Nephron progenitor cell (in vitro differentiated cells): ENCODE data around the gene CLIC3.

Experiments
- DNase-seq: peaks from one replicate; pipeline ENCODE4 v3.0.0; 2021
- H3K27ac Mint-ChIP-seq: 2 replicates; pipeline ENCODE4 v1.8.0; 2021; ENCODE audit warnings: mild to moderate bottlenecking, moderate library complexity, mixed read lengths
- H3K27me3 Mint-ChIP-seq: 2 replicates; pipeline ENCODE4 v1.8.0; 2021; ENCODE audit warnings: mild to moderate bottlenecking, low read depth, mixed read lengths; ENCODE audit not compliant: poor library complexity
- H3K36me3 Mint-ChIP-seq: 2 replicates; pipeline ENCODE4 v1.8.0; 2021; ENCODE audit warnings: low read depth, mixed read lengths
- H3K4me1 Mint-ChIP-seq: 2 replicates; pipeline ENCODE4 v1.8.0; 2021; ENCODE audit warnings: mixed read lengths
- H3K4me3 Mint-ChIP-seq: 2 replicates; pipeline ENCODE4 v1.8.0; 2021; ENCODE audit warnings: mild to moderate bottlenecking, moderate library complexity, mixed read lengths
- H3K9me3 Mint-ChIP-seq: 2 replicates; pipeline ENCODE4 v1.8.0; 2021; ENCODE audit warnings: mild to moderate bottlenecking, moderate library complexity, mixed read lengths
- CTCF ChIP-seq: fragments of 200-600 bp; sonication (generic); IDR thresholded peaks from 2 replicates; pipeline ENCODE4 v1.5.0; 2021; ENCODE audit warnings: antibody characterized with exemption

Gene CLIC3

GRCh38 chr9:136984464-136985026 is 11.8 kb downstream of the CLIC3 start:
- peaks cover 32% of the 10 kb centered on the region for H3K4me1 Mint-ChIP-seq
- no peak for DNase-seq
- H3K4me3 Mint-ChIP-seq = no peak overlapping the region

GRCh38 chr9:136983656-136984314 is 12.6 kb downstream of the CLIC3 start:
- TF ChIP-seq CTCF = no peak
- Mint-ChIP-seq H3K27ac (no peak overlapping the region), H3K36me3 (no peaks in the 10 kb centered on the region), H3K27me3 (peaks cover 27% of the 10 kb centered on the region), H3K9me3 (no peaks in the 10 kb centered on the region), H3K4me1 (peaks cover 24% of the 10 kb centered on the region), H3K4me3 (peak overlapping the region; percentile 0)
- no peak for DNase-seq

More at GRCh38 chr9:136984464-136985026, 11.8 kb downstream of the CLIC3 start:
- no peak overlapping the region for H3K27ac Mint-ChIP-seq
- H3K36me3 Mint-ChIP-seq = no peaks in the 10 kb centered on the region
- no peak for TF ChIP-seq CTCF
- H3K9me3 Mint-ChIP-seq = no peaks in the 10 kb centered on the region
- peaks cover 29% of the 10 kb centered on the region for H3K27me3 Mint-ChIP-seq

GRCh38 chr9:136983167-136983566 is 13.2 kb downstream of the CLIC3 start:
- Mint-ChIP-seq H3K27ac (no peak overlapping the region), H3K36me3 (no peaks in the 10 kb centered on the region), H3K9me3 (no peaks in the 10 kb centered on the region), H3K4me1 (peaks cover 20% of the 10 kb centered on the region), H3K4me3 (no peak overlapping the region), H3K27me3 (peaks cover 23% of the 10 kb centered on the region)
- no peak for TF ChIP-seq CTCF
- DNase-seq = no peak

GRCh38 chr9:136982232-136983051 is 13.9 kb downstream of the CLIC3 start, which contains the start of gene LCNL1:
Gene LCNL1, plus strand, starts transcription at chr9:136982993. Its CDS starts 594 bp downstream, at chr9:136983587.
- no peak within 1 kb of the TSS for H3K4me3 Mint-ChIP-seq
- TF ChIP-seq CTCF = no peak
- no peaks in the 10 kb centered on the region for H3K9me3 Mint-ChIP-seq
- H3K27ac Mint-ChIP-seq = no peak within 1 kb of the TSS
- no peaks in the 10 kb centered on the region for H3K36me3 Mint-ChIP-seq
- DNase-seq = no peak
- peaks cover 15% of the 10 kb centered on the region for H3K4me1 Mint-ChIP-seq
- peaks cover 21% of the 10 kb centered on the region for H3K27me3 Mint-ChIP-seq

GRCh38 chr9:136981588-136982231 is 14.7 kb downstream of the CLIC3 start:
- Mint-ChIP-seq H3K4me1 (peaks cover 15% of the 10 kb centered on the region), H3K4me3 (no peak overlapping the region), H3K9me3 (no peaks in the 10 kb centered on the region), H3K27me3 (peaks cover 22% of the 10 kb centered on the region), H3K36me3 (no peaks in the 10 kb centered on the region), H3K27ac (no peak overlapping the region)
- DNase-seq = peak; percentile 7
- no peak for TF ChIP-seq CTCF
